ACC112 (cell line): ENCODE measurements around the gene SOS2.
A peak's percentile ranks its signal among the peaks of the same experiment; 100 is the strongest.

Source experiments
- H2AFZ ChIP-seq: fragments of 200-600 bp; sonication (generic); one replicate; pipeline ENCODE4 v1.6.0; 2017; ENCODE audit warnings: antibody characterized with exemption, low read length; ENCODE audit not compliant: unreplicated experiment
- H3K27ac ChIP-seq: fragments of 200-600 bp; sonication (generic); 2 replicates; pipeline ENCODE4 v1.5.1; 2014; ENCODE audit warnings: low read depth, mild to moderate bottlenecking, antibody characterized with exemption, low read length, moderate library complexity
- H3K27me3 ChIP-seq: fragments of 200-600 bp; sonication (generic); 2 replicates; pipeline ENCODE4 v1.6.1; 2014; ENCODE audit warnings: mild to moderate bottlenecking, antibody characterized with exemption, low read length, moderate library complexity, mixed read lengths; ENCODE audit not compliant: insufficient read depth
- H3K36me3 ChIP-seq: fragments of 200-600 bp; sonication (generic); 2 replicates; pipeline ENCODE4 v1.6.1; 2016; ENCODE audit warnings: mild to moderate bottlenecking, antibody characterized with exemption, low read length, moderate library complexity, mixed read lengths; ENCODE audit not compliant: insufficient read depth
- H3K4me1 ChIP-seq: fragments of 200-600 bp; sonication (generic); one replicate; pipeline ENCODE4 v1.6.1; 2016; ENCODE audit warnings: low read length, mixed read lengths; ENCODE audit not compliant: insufficient read depth, unreplicated experiment, control insufficient read depth
- H3K4me3 ChIP-seq: fragments of 200-600 bp; sonication (generic); 2 replicates; pipeline ENCODE4 v1.5.1; 2014; ENCODE audit warnings: mild to moderate bottlenecking, low read depth, low read length
- H3K79me2 ChIP-seq: fragments of 200-600 bp; sonication (generic); one replicate; pipeline ENCODE4 v1.6.0; 2016; ENCODE audit warnings: low read length; ENCODE audit not compliant: control insufficient read depth, unreplicated experiment, insufficient read depth

SOS2 gene

DNA sequence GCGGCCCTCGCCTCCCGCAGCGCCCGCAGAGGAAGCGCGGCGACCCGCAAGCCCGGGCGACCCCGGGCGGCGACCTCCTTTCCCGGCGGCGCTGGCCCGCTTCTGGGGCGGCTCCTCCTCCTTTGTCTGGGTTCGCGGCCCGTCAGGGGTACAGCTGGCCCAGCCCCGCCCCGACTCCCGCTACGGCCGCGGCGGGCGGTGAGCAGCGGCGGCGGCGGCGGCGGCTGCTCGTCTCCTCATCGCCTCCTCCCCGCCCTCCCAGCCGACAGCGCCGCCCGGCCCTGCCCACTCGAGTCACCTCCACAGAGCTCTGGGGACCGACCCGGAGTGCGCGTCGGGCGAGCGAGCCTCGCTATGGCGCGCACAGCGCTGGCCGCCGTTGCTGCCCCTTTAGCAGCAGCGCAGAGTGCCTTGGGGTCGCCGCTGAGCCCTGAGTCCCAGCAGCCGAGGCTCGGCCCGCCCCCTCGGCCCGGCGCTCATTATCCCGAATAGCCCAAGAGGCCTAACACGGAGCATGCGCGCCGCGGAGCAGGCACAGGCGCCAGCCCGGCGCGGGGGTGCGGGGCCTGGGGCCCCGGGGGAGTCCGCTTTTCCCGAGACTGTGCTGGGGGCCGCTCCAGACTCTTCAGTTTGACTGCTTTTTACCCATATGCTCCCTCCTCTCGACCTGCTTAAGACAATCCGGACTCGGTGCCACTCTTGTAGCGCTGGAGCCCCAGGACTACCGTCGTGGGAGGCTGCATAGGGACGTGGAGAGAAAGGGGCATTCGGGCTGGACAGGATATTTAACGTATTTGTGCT is at the start of gene SOS2:
TSS of gene SOS2 (minus strand) at position 104 of the 801 bp plus-strand sequence. CDS start 295 bp downstream, outside the sequence.
- Histone ChIP-seq H3K79me2 (peaks cover 39% of the 10 kb centered on the region), H2AFZ (peak within 1 kb of the TSS; percentile 94), H3K36me3 (peaks cover 7% of the 10 kb centered on the region; the same call in 1 of the 2 replicates), H3K4me1 (peaks cover 10% of the 10 kb centered on the region), H3K27ac (peak within 1 kb of the TSS; percentile 61), H3K4me3 (peak within 1 kb of the TSS; percentile 90), H3K27me3 (no peaks in the 10 kb centered on the region)

DNA sequence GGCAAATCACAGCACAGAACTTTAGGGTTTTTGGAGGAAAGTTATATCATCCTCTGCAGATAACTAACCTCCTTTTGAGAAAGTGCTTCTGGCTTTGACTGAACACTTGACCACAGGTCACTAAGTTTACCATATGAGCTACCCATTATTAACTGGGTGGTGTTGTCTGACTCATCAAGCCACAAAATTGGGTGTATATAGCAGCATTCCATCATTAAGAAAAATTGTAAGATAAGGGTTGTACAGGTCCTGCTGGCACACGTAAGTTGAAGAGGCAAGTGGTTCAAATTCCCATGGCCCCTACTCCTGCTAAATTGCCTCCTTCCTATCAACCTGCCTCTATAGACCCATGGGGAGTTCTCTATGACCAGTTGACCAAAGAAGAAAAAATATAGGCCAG is 41.1 kb upstream of the SOS2 start:
- no peak overlapping the region for H2AFZ ChIP-seq
- H3K4me3 ChIP-seq, result no peak overlapping the region
- H3K36me3 ChIP-seq, result no peaks in the 10 kb centered on the region; the same call in 1 of the 2 replicates
- H3K79me2 ChIP-seq, result no peaks in the 10 kb centered on the region
- no peak overlapping the region for H3K27ac ChIP-seq
- no peaks in the 10 kb centered on the region for H3K4me1 ChIP-seq
- no peaks in the 10 kb centered on the region for H3K27me3 ChIP-seq

DNA sequence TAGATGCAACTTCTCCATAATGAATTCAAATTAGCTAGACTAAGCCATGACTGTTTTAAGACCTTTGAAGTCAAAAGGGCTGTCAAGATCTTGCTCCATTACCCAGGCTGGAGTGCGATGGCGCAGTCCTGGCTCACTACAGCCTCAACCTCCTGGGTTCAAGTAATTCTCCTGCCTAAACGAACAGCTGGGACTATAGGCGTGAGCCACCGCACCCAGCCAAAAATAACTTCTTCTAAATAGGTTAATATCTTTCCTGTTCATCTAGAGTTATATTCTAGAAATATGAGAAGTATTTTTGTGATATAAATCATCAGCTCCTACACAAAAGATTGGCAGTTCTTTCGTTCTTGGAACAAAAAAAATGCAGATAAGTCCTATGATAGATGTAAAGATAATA is 39.6 kb upstream of the SOS2 start:
- Histone ChIP-seq H3K36me3 (no peaks in the 10 kb centered on the region; the same call in 1 of the 2 replicates), H3K79me2 (no peaks in the 10 kb centered on the region), H3K4me3 (no peak overlapping the region), H3K4me1 (no peaks in the 10 kb centered on the region), H3K27me3 (no peaks in the 10 kb centered on the region), H2AFZ (no peak overlapping the region), H3K27ac (no peak overlapping the region)

DNA sequence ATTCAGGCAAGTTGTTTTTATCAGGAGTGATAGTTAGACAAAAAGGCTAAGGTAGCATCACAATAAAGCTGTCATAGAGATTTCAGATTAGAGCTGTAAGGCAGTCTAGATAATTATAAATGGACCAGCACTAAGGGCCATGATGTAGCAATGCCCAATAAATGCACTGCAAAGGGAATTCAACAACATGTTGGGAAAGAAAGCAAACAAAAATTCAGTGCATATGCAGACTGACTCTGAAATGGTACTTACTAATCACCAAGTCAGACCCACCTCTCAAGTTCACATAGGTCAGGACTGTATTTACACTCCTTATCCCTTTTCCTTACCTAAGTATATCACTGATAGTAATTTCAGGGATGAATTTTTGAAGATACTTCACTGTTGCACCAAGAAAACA is 33.7 kb upstream of the SOS2 start:
- Histone ChIP-seq H3K36me3 (no peaks in the 10 kb centered on the region), H3K4me3 (no peak overlapping the region), H3K79me2 (no peaks in the 10 kb centered on the region), H2AFZ (no peak overlapping the region), H3K4me1 (no peaks in the 10 kb centered on the region), H3K27me3 (no peaks in the 10 kb centered on the region), H3K27ac (no peak overlapping the region)

DNA sequence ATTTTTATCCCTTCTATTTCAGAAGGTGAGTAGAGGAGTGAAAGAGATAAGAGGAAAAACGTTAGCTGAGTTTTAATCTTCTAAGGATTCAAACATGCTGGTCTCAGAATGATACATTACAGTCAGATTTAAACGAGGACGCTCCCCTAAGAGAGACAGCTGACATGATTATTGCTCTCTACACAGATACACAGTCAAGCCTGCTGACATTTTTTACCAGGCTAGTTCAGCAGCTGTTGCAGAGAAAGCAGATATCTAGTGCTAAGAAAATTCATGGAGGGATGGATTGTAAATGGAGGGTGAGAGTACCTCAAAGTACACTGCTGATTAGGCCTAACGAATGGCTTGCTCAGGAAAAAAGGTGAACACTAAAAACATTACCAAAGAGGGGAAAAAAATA is 31.9 kb upstream of the SOS2 start:
- Histone ChIP-seq H2AFZ (no peak overlapping the region), H3K4me3 (no peak overlapping the region), H3K27ac (no peak overlapping the region), H3K4me1 (no peaks in the 10 kb centered on the region), H3K79me2 (no peaks in the 10 kb centered on the region), H3K36me3 (no peaks in the 10 kb centered on the region), H3K27me3 (no peaks in the 10 kb centered on the region)

DNA sequence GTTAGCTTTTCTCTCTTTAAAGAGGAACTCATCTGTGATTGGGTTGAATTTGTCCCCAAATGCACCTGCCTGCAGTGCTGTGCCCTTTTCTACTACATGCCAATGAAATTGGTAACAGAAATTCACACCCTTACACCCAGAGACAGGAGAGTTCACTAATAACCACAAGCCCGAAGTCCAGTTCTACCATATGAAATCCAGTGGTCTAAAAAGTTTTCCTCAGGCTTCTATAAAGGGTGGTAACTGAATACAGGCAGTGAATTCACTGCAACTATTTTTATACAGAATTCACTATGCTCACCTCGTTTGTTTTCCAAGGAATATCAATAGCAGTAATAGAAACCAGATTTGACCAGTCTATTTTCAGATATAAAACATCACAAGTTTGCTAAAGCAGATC is 31.5 kb upstream of the SOS2 start:
- no peak overlapping the region for H3K27ac ChIP-seq
- H3K27me3 ChIP-seq, result no peaks in the 10 kb centered on the region

DNA sequence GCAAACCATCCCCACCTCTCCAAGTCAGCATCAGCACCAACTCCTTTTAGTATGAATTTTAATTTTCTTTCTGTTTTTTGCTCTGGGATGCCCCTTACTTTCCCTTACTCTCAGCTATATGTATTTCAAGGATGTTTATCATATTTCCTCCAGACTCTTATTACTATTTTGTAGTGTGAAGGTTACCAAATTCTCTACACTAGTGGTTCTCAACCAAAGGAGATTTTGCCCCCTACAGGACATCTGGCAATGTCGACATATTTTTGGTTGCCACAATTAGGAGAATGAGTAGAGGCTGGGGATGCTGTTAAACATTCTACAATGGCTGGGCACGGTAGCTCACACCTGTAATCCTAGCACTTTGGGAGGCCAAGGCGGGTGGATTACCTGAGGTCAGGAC is 29.1 kb upstream of the SOS2 start:
- no peaks in the 10 kb centered on the region for H3K36me3 ChIP-seq
- no peaks in the 10 kb centered on the region for H3K79me2 ChIP-seq
- no peaks in the 10 kb centered on the region for H3K27me3 ChIP-seq
- H3K27ac ChIP-seq, result no peak overlapping the region
- H2AFZ ChIP-seq, result no peak overlapping the region
- H3K4me3 ChIP-seq, result no peak overlapping the region
- H3K4me1 ChIP-seq, result no peaks in the 10 kb centered on the region

More for the DNA sequence above, 31.5 kb upstream of the SOS2 start:
- Histone ChIP-seq H3K4me3 (no peak overlapping the region), H3K79me2 (no peaks in the 10 kb centered on the region), H2AFZ (no peak overlapping the region), H3K36me3 (no peaks in the 10 kb centered on the region), H3K4me1 (no peaks in the 10 kb centered on the region)

DNA sequence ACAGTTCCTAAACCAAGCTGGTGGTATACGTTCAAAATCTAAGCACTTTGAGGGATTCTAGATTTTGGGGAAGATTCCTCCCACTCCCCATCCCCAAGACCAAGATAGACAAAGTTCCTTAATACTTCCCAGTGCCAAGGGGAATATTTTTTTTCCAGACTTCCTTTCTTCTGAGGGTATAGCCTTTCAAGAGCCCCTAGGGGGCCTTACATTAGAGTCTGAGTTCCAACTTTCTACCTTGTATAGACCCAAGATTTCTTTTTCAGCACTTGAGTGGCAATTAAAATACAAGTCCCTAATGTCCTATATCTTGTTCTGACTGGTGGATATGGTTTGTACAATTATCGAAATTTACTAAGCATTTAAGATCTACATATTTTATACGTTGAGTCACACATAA is 28.7 kb upstream of the SOS2 start:
- Histone ChIP-seq H3K4me1 (no peaks in the 10 kb centered on the region), H3K27me3 (no peaks in the 10 kb centered on the region), H3K79me2 (no peaks in the 10 kb centered on the region), H3K27ac (no peak overlapping the region), H3K36me3 (no peaks in the 10 kb centered on the region), H3K4me3 (no peak overlapping the region), H2AFZ (no peak overlapping the region)

DNA sequence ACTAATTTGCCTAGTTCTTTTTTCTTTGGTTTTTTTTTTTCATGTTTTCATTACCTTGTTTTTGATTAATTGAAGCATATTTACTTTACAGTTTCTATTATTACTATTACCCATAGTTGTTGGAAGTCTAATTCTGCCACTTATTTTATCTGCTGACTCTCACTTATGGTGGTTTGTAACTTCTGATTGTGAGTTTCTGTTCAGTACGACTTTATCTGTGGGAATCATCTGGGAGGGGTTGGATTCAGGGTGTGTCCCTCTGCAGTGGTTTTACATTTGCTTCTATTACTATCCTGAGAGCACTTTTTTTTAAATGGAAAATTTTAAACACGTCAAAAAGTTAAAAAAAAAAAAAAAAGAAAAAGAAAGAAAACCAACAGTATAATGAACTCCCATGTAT is 26.4 kb upstream of the SOS2 start:
- H3K27me3 ChIP-seq, result no peaks in the 10 kb centered on the region
- no peak overlapping the region for H2AFZ ChIP-seq
- no peaks in the 10 kb centered on the region; the same call in 1 of the 2 replicates for H3K36me3 ChIP-seq
- H3K27ac ChIP-seq, result no peak overlapping the region
- no peaks in the 10 kb centered on the region for H3K4me1 ChIP-seq
- no peak overlapping the region for H3K4me3 ChIP-seq
- no peaks in the 10 kb centered on the region for H3K79me2 ChIP-seq

DNA sequence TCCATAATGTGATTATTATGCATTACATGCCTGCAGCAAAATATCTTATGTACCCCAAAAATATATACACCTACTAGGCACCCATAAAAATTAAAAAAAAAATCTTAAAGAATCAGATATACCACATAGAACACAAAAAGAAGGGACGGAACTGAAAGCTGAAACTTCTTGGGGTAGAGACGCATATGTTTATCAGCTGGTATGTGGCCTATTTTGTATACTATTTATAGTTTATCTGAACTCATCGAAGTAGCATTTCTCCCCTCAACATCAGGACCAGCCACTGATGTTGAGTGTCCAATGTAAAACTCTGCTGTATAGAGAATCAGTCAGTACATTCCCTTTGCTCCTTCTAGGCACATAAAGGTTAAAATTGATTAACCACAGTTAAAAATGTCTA is 22.9 kb upstream of the SOS2 start:
- no peaks in the 10 kb centered on the region for H3K27me3 ChIP-seq
- H3K4me1 ChIP-seq, result no peaks in the 10 kb centered on the region
- no peaks in the 10 kb centered on the region for H3K79me2 ChIP-seq
- no peaks in the 10 kb centered on the region; the same call in 1 of the 2 replicates for H3K36me3 ChIP-seq
- H3K27ac ChIP-seq, result no peak overlapping the region
- H2AFZ ChIP-seq, result no peak overlapping the region
- no peak overlapping the region for H3K4me3 ChIP-seq

DNA sequence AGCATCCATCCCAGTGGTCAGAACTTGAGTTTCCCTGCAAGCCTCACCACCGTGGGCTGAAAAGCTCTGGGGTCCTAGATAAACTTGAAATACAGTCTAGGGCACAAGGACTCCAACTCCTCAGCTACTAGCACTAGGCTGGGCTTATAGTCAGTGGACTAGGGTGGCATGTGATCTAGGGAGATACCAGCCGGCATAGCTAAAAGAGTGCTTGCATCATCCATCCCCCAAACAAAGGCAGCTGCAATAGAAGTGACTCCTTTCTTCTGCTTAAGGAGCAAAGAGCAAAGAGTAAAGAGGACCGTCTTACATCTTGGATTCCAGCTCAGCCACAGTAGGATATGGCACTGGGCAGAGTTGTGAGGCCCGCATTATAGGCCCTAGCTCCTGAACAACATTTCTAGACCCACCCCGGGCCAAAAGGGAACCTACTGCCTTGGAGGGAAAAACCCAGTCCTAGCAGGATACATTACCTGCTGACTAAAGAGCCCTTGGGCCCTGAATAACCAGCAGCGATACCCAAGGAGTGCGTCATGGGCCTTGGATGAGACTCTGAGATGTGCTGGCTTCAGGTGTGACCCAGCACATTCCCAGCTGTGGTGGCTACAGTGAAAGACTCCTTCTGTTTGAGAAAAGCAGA is 17.9 kb upstream of the SOS2 start:
- no peaks in the 10 kb centered on the region; the same call in 1 of the 2 replicates for H3K36me3 ChIP-seq
- no peaks in the 10 kb centered on the region for H3K4me1 ChIP-seq
- no peaks in the 10 kb centered on the region for H3K79me2 ChIP-seq
- H3K27ac ChIP-seq, result no peak overlapping the region
- H2AFZ ChIP-seq, result no peak overlapping the region
- no peaks in the 10 kb centered on the region for H3K27me3 ChIP-seq
- H3K4me3 ChIP-seq, result no peak overlapping the region
